PC-3 (cell line): Measurements from ENCODE around the gene FNDC10. TPM values are rescaled to one million over a fixed set of nuclear protein-coding genes. Genes with fewer than 3 reads are reported as not detected.
"Not testable (repeated sequence)": the region's sequence is repeated elsewhere in the genome, so short reads cannot be mapped to it uniquely, and the experiment has no call there.

Source experiments
- ATAC-seq: fragments of 200-7000 bp; cut with Tn5 transposase; 2 replicates; pipeline ENCODE4 v1.9.1; 2020; ENCODE audit warnings: mild to moderate bottlenecking, moderate library complexity
- BruUV-seq: library from RNA; stranded (reverse); fragments of 400-500 nt; replicated peaks from 2 replicates; lab custom pipeline; 2021; lab: Mats Ljungman, UMichigan
- CTCF ChIA-PET: fragments of 300-600 bp; sonication (Branson Sonifier 250); formaldehyde crosslinking; loops from one replicate; lab custom pipeline; 2022; ENCODE audit warnings: antibody characterized with exemption; lab: Charles Lee
- POLR2A ChIA-PET: fragments of 300-600 bp; sonication (Branson Sonifier 250); formaldehyde crosslinking; loops from one replicate; lab custom pipeline; 2022; ENCODE audit warnings: antibody characterized with exemption; ENCODE audit not compliant: unreplicated experiment; lab: Charles Lee
- DNase-seq: peaks from one replicate; pipeline ENCODE4 v3.0.0-alpha.2; 2015
- H2AFZ ChIP-seq: fragments of 300-600 bp; sonication (generic); 2 replicates; pipeline ENCODE4 v1.6.0; 2016; ENCODE audit warnings: antibody characterized with exemption, low read length
- H3F3A ChIP-seq: fragments of 300-600 bp; sonication (generic); one replicate; pipeline ENCODE4 v1.6.0; 2017; ENCODE audit warnings: antibody characterized with exemption, low read length, control low read depth, mild to moderate bottlenecking; ENCODE audit not compliant: unreplicated experiment
- H3K27ac ChIP-seq: fragments of 300-600 bp; sonication (generic); 2 replicates; pipeline ENCODE4 v1.5.1; 2016; ENCODE audit warnings: mild to moderate bottlenecking, low read length
- H3K27me3 ChIP-seq: fragments of 300-600 bp; sonication (generic); 2 replicates; pipeline ENCODE4 v1.6.1; 2016; ENCODE audit warnings: low read length, mixed read lengths
- H3K36me3 ChIP-seq: fragments of 300-600 bp; sonication (generic); 2 replicates; pipeline ENCODE4 v1.6.1; 2016; ENCODE audit warnings: low read depth, mixed run types, low read length, mixed read lengths
- H3K4me1 ChIP-seq: fragments of 300-600 bp; sonication (generic); 2 replicates; pipeline ENCODE4 v1.5.1; 2016; ENCODE audit warnings: low read length; ENCODE audit not compliant: insufficient read depth
- H3K4me2 ChIP-seq: fragments of 300-600 bp; sonication (generic); 2 replicates; pipeline ENCODE4 v1.6.0; 2016; ENCODE audit warnings: low read length
- H3K4me3 ChIP-seq: fragments of 300-600 bp; sonication (generic); 2 replicates; pipeline ENCODE4 v1.5.1; 2016; ENCODE audit warnings: mild to moderate bottlenecking, low read length, mixed read lengths
- H3K79me2 ChIP-seq: fragments of 300-600 bp; sonication (generic); 2 replicates; pipeline ENCODE4 v1.6.1; 2017; ENCODE audit warnings: low read length, mixed read lengths
- H3K9ac ChIP-seq: fragments of 300-600 bp; sonication (generic); 2 replicates; pipeline ENCODE4 v1.6.0; 2016; ENCODE audit warnings: mild to moderate bottlenecking, low read length
- H3K9me2 ChIP-seq: fragments of 300-600 bp; sonication (generic); replicated peaks from 2 replicates; pipeline ENCODE4 v1.6.1; 2016; ENCODE audit warnings: mixed run types, low read length, mixed read lengths
- H3K9me3 ChIP-seq: fragments of 300-600 bp; sonication (generic); 2 replicates; pipeline ENCODE4 v1.6.1; 2016; ENCODE audit warnings: low read length, mixed read lengths
- H4K20me1 ChIP-seq: fragments of 300-600 bp; sonication (generic); 2 replicates; pipeline ENCODE4 v1.6.1; 2016; ENCODE audit warnings: low read length, mixed read lengths
- EZH2 ChIP-seq: fragments of 300-600 bp; sonication (generic); IDR thresholded peaks from one replicate; pipeline ENCODE4 v1.6.1; 2017; ENCODE audit warnings: antibody characterized with exemption, mild to moderate bottlenecking, low read length; ENCODE audit not compliant: unreplicated experiment
- EZH2phosphoT487 ChIP-seq: fragments of 300-600 bp; sonication (generic); IDR thresholded peaks from 2 replicates; pipeline ENCODE4 v1.6.1; 2018; ENCODE audit warnings: mild to moderate bottlenecking, antibody characterized with exemption, low read length, borderline replicate concordance
- intact Hi-C: fragments of 100-400 bp; cut with micrococcal nuclease; formaldehyde crosslinking; loops from 2 replicates; pipeline ENCODE4 v1.9.0; 2023
- total RNA-seq: library from RNA; depleted of rRNA; stranded (reverse); fragments of >200 nt; gene quantifications from 2 replicates; pipeline ENCODE4 v1.2.3, GENCODE V29; 2014
- TF ChIP-seq, protein P1 (sequence below): fragments of 300-600 bp; sonication (generic); conservative IDR thresholded peaks from 2 replicates; pipeline ENCODE4 v1.5.1; 2017; ENCODE audit warnings: antibody characterized with exemption, low read depth, mild to moderate bottlenecking, low read length

FNDC10 gene
- total RNA-seq, 1 experiment from 2014 or later = 8.8 TPM

- ATAC-seq (no peak), DNase-seq (no peak)
- H3K9me3 ChIP-seq = no peaks in the 10 kb centered on the region
- no peaks in the 10 kb centered on the region for H3K27me3 ChIP-seq
- TF ChIP-seq EZH2phosphoT487 (no peak), EZH2 (no peak)
- TF ChIP-seq, protein P1, sequence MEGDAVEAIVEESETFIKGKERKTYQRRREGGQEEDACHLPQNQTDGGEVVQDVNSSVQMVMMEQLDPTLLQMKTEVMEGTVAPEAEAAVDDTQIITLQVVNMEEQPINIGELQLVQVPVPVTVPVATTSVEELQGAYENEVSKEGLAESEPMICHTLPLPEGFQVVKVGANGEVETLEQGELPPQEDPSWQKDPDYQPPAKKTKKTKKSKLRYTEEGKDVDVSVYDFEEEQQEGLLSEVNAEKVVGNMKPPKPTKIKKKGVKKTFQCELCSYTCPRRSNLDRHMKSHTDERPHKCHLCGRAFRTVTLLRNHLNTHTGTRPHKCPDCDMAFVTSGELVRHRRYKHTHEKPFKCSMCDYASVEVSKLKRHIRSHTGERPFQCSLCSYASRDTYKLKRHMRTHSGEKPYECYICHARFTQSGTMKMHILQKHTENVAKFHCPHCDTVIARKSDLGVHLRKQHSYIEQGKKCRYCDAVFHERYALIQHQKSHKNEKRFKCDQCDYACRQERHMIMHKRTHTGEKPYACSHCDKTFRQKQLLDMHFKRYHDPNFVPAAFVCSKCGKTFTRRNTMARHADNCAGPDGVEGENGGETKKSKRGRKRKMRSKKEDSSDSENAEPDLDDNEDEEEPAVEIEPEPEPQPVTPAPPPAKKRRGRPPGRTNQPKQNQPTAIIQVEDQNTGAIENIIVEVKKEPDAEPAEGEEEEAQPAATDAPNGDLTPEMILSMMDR = no peak
- no peak overlapping the region for H3K9ac ChIP-seq
- peaks cover 6% of the 10 kb centered on the region for H3F3A ChIP-seq
- no peak overlapping the region for H3K4me2 ChIP-seq
- H3K36me3 ChIP-seq = peaks cover 43% of the 10 kb centered on the region
- H3K27ac ChIP-seq = no peak overlapping the region
- H3K4me1 ChIP-seq = peaks cover 4% of the 10 kb centered on the region; the same call in 1 of the 2 replicates
- peaks cover 71% of the 10 kb centered on the region for H3K79me2 ChIP-seq
- no peak overlapping the region for H2AFZ ChIP-seq
- peaks cover 35% of the 10 kb centered on the region for H4K20me1 ChIP-seq
- intact Hi-C loops = no loop called here
- no TSS peak for BruUV-seq
- no peaks in the 10 kb centered on the region for H3K9me2 ChIP-seq
- H3K4me3 ChIP-seq = no peak overlapping the region
- CTCF ChIA-PET = no interaction called here
- POLR2A ChIA-PET = no interaction called here
Measured at GRCh38 chr1:1559066-1559465, 40.9 kb downstream of the FNDC10 start.

DNA sequence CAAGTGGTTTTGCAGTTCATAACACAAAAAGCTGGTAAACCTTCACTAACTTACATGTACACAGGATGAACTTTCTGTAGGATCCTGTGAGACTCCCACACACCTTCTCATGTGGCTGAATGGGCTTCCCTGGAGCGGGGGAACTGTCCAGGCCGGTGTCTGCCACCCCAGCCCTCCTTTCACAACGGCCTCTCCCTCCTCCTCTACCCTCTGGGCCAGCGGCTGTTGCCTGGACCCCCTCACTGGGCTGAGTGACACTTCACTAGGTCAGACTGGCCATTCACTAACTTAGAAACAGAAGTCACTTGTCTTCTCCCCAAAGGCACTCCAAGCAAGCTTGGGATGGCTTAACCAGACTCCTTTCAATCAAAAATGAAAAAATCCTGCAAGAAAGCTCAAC lies 41.3 kb downstream of the FNDC10 start:
- Histone ChIP-seq H3K9me3 (no peaks in the 10 kb centered on the region), H3K36me3 (peaks cover 38% of the 10 kb centered on the region), H3K27me3 (no peaks in the 10 kb centered on the region), H3K79me2 (peaks cover 71% of the 10 kb centered on the region), H3K9me2 (no peaks in the 10 kb centered on the region), H3K27ac (no peak overlapping the region), H3K4me3 (no peak overlapping the region), H3F3A (peaks cover 6% of the 10 kb centered on the region), H3K4me1 (peaks cover 4% of the 10 kb centered on the region; the same call in 1 of the 2 replicates), H4K20me1 (peaks cover 33% of the 10 kb centered on the region), H2AFZ (no peak overlapping the region), H3K9ac (no peak overlapping the region), H3K4me2 (no peak overlapping the region)
- ATAC-seq (no peak), DNase-seq (no peak)
- BruUV-seq = no TSS peak
- TF ChIP-seq EZH2phosphoT487 = no peak
- TF ChIP-seq, protein P1 = no peak
- no peak for TF ChIP-seq EZH2
- intact Hi-C loops = no loop called here
- ChIA-PET CTCF (no interaction called here), POLR2A (no interaction called here)

DNA sequence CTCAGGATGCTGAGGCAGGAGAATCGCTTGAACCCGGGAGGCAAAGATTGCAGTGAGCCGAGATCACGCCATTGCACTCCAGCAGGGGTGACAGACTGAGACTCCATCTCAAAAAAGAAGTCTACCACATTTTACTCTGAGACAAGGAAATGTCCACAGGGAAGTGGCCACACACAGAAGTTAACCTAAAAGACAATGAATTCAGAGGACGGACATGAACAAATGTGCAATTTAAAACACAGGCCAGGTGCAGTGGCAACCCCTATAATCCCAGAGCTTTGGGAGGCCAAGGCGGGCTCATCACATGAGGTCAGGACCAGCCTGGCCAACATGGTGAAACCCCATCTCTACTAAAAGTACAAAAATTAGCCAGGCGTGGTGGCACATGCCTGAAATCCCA lies 42.2 kb downstream of the FNDC10 start:
- H3K4me2 ChIP-seq, H2AFZ ChIP-seq, H3F3A ChIP-seq, BruUV-seq, H3K27ac ChIP-seq, H3K9ac ChIP-seq, DNase-seq, H3K27me3 ChIP-seq, CTCF ChIA-PET, H3K4me3 ChIP-seq, H3K4me1 ChIP-seq, H3K9me3 ChIP-seq, ATAC-seq, intact Hi-C loops, POLR2A ChIA-PET, H3K9me2 ChIP-seq: not testable (repeated sequence)
- Histone ChIP-seq H3K36me3 (peaks cover 29% of the 10 kb centered on the region), H4K20me1 (peaks cover 26% of the 10 kb centered on the region), H3K79me2 (peaks cover 63% of the 10 kb centered on the region)

DNA sequence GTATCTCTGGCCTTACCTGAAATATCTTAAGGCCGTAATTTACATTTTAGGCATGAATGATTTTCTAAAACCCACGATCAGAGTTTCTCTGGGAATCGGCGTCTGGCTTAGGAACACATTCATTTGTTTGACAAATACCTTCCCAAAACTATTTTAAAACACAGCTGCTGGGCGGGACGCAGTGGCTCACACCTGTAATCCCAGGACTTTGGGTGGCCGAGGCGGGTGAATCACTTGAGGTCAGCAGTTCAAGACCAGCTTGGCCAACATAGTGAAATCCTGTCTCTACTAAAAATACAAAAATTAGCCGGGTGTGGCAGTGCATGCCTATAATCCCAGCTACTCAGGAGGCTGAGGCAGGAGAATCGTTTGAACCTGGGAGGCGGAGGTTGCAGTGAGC lies 43.0 kb downstream of the FNDC10 start:
- H3K4me2 ChIP-seq, ATAC-seq, intact Hi-C loops, H3K9me2 ChIP-seq, H2AFZ ChIP-seq, DNase-seq, BruUV-seq, H3K9ac ChIP-seq, H3K9me3 ChIP-seq, H3F3A ChIP-seq, H3K4me1 ChIP-seq, POLR2A ChIA-PET, H3K27me3 ChIP-seq, H3K4me3 ChIP-seq, H3K27ac ChIP-seq, CTCF ChIA-PET: not testable (repeated sequence)
- Histone ChIP-seq H3K36me3 (peaks cover 22% of the 10 kb centered on the region; the same call in 1 of the 2 replicates), H4K20me1 (peaks cover 19% of the 10 kb centered on the region; the same call in 1 of the 2 replicates), H3K79me2 (peaks cover 63% of the 10 kb centered on the region)
